DND-41 (cell line): ENCODE results near the gene ANKRD13A.
"Not testable (repeated sequence)": the region's sequence is repeated elsewhere in the genome, so short reads cannot be mapped to it uniquely, and the experiment has no call there.

Source experiments
- CTCF ChIP-seq: IDR thresholded peaks from 2 replicates; pipeline ENCODE4 v1.5.1; 2012; ENCODE audit warnings: borderline replicate concordance, low read length, moderate library complexity, mild to moderate bottlenecking; ENCODE audit not compliant: poor library complexity, severe bottlenecking; ENCODE audit errors: extremely low read depth
- EZH2 ChIP-seq: IDR thresholded peaks from 3 replicates; pipeline ENCODE4 v1.6.1; 2012; ENCODE audit warnings: borderline replicate concordance, low read depth, mild to moderate bottlenecking, moderate library complexity, low read length, inconsistent platforms; ENCODE audit not compliant: severe bottlenecking

- TF ChIP-seq CTCF, EZH2: not testable (repeated sequence)
These were observed 73.4 kb downstream of the ANKRD13A start for GRCh38 chr12:110072636-110073035.
